Measurements from ENCODE around the gene MLYCD.

MLYCD gene

DNA sequence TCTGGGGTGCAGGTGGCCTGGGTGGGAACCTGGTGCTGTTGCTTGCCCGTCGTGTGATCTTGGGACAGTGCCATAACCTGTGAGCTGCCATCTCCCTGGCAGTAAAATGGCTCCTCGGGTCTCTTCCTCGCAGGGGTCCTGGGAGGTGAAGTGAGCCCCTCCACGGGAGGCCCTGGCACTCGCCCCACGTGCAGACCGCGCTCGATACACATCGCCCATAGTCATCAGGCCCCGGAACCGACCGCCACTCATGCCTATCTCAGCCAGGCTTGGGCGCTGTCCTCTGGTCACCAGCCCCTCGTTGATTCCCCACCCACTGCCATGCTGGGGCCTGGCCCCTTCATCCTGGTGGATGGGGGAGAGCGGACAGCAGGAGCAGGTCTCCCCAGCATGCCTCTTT lies 32.6 kb downstream of the MLYCD start:
- H3K27ac ChIP-seq (ENCODE audit: insufficient read depth, low read length, poor library complexity, severe bottlenecking) = no peak overlapping the region
- no peak for DNase-seq
- H3K4me1 ChIP-seq (ENCODE audit: control insufficient read depth, insufficient read depth, low read length, poor library complexity, severe bottlenecking) = no peaks in the 10 kb centered on the region
- no peaks in the 10 kb centered on the region for H3K36me3 ChIP-seq (ENCODE audit: control insufficient read depth, insufficient read depth, low read length)
- no peak overlapping the region for H3K4me3 ChIP-seq (ENCODE audit: insufficient read depth, low read depth, low read length, poor library complexity, severe bottlenecking)
- no peaks in the 10 kb centered on the region for H3K9me3 ChIP-seq (ENCODE audit: control insufficient read depth, low read length)
- H3K27me3 ChIP-seq (replicated peaks; ENCODE audit: control insufficient read depth, insufficient read depth, low read length, poor library complexity, severe bottlenecking) = no peaks in the 10 kb centered on the region

- no peaks in the 10 kb centered on the region for H3K27me3 ChIP-seq (replicated peaks; ENCODE audit: control insufficient read depth, insufficient read depth, low read length, poor library complexity, severe bottlenecking)
These were observed 33.4 kb downstream of the MLYCD start for GRCh38 chr16:83932304-83932703.

DNA sequence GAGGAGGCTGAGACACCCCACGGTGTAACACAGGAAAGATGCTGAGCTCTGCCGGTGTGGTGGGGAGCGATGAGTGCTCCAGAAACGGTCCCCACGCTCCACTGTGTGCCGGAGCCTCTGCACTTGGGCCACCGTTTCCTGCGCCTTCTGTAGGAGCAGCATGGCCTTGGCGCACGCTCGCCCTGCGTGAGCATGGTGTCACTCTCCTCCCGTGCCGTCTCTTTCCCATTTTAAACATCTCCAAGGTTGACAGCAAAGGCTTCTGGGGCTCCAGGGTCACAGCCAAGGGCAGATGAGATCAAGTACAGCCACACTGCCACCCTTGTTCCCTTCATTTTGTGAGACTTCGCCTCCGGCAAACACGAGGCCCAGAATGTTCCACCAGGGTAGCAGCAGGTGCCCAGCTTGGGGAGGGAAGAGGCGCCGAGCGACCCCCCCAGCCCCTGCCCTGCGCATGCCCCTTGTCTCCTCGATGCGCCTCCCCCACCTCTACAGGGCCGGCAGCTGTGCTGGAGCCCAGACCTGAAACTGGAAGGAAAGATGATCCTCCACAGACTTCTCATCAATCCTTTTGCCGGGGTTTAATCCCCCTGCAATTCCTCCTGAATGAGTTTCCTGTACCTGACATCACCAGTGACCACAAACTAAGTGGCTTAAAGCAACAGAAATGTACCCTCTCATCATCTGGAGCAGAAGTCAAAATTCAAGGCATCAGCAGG lies 34.2 kb downstream of the MLYCD start:
- Histone ChIP-seq H3K9me3 (ENCODE audit: control insufficient read depth, low read length) (no peaks in the 10 kb centered on the region), H3K4me1 (ENCODE audit: control insufficient read depth, insufficient read depth, low read length, poor library complexity, severe bottlenecking) (no peaks in the 10 kb centered on the region), H3K4me3 (ENCODE audit: insufficient read depth, low read depth, low read length, poor library complexity, severe bottlenecking) (no peak overlapping the region), H3K27me3 (replicated peaks; ENCODE audit: control insufficient read depth, insufficient read depth, low read length, poor library complexity, severe bottlenecking) (no peaks in the 10 kb centered on the region), H3K36me3 (ENCODE audit: control insufficient read depth, insufficient read depth, low read length) (no peaks in the 10 kb centered on the region), H3K27ac (ENCODE audit: insufficient read depth, low read length, poor library complexity, severe bottlenecking) (no peak overlapping the region)
- DNase-seq = no peak

More at GRCh38 chr16:83932304-83932703, 33.4 kb downstream of the MLYCD start:
- DNase-seq = no peak
- no peak overlapping the region for H3K4me3 ChIP-seq (ENCODE audit: insufficient read depth, low read depth, low read length, poor library complexity, severe bottlenecking)
- H3K27ac ChIP-seq (ENCODE audit: insufficient read depth, low read length, poor library complexity, severe bottlenecking) = no peak overlapping the region
- no peaks in the 10 kb centered on the region for H3K4me1 ChIP-seq (ENCODE audit: control insufficient read depth, insufficient read depth, low read length, poor library complexity, severe bottlenecking)
- H3K36me3 ChIP-seq (ENCODE audit: control insufficient read depth, insufficient read depth, low read length) = no peaks in the 10 kb centered on the region
- no peaks in the 10 kb centered on the region for H3K9me3 ChIP-seq (ENCODE audit: control insufficient read depth, low read length)

DNA sequence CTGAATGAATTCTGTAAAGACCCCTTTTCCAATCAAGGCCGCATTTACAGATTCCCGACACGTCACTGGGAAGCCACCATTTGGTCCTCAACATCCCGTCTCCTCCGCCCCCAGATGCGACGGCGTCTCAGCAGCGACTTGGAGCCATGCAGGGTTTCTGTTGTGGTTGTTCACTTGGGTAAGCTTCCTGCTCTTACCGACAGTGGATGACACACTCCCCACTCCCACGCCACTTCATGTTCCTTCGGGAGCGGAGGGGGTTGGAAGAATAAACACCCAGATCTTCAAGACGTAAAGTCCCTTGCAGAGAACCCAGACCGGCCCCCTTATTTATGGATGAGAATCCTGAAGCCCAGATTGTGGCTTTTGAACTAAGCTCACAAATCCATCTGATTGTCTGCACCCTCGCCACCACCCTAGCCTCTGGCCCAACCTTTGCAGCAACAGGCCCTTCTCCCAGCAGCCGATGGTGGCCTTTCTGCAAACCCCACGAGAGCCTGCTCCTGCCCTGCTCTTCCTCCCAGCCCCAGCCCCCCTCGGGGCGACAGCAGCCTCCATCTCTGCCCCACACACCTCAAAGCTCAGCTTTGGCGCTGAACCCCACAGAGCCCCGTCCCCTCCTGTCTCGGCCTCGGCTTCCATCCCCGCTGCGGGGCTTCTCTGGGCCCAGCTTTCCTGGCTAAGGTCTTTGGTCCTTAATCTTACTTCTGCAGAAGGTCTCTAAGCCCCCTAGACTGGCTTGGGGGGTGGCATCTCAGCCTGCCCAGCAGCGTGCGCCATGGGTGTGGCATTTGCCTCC lies 35.2 kb downstream of the MLYCD start:
- Histone ChIP-seq H3K27me3 (replicated peaks; ENCODE audit: control insufficient read depth, insufficient read depth, low read length, poor library complexity, severe bottlenecking) (no peaks in the 10 kb centered on the region), H3K9me3 (ENCODE audit: control insufficient read depth, low read length) (no peaks in the 10 kb centered on the region), H3K27ac (ENCODE audit: insufficient read depth, low read length, poor library complexity, severe bottlenecking) (no peak overlapping the region), H3K4me1 (ENCODE audit: control insufficient read depth, insufficient read depth, low read length, poor library complexity, severe bottlenecking) (no peaks in the 10 kb centered on the region), H3K36me3 (ENCODE audit: control insufficient read depth, insufficient read depth, low read length) (no peaks in the 10 kb centered on the region), H3K4me3 (ENCODE audit: insufficient read depth, low read depth, low read length, poor library complexity, severe bottlenecking) (no peak overlapping the region)
- DNase-seq = no peak

DNA sequence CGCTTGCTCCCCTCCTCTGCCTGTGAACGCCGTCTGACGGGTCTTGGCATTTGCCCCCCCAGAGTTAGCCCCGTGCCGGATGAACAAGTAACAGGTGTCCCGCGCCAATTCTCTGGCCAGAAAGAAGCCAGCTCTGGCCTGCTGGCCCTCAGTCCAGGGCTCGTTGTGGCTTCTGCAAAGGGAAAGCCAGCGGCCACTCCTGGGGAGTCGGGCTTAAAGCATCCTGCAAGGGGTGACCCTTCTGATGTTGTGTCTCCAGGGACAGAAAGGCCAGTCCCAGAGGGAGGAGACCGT lies 35.7 kb downstream of the MLYCD start:
- Histone ChIP-seq H3K27me3 (replicated peaks; ENCODE audit: control insufficient read depth, insufficient read depth, low read length, poor library complexity, severe bottlenecking) (no peaks in the 10 kb centered on the region), H3K4me1 (ENCODE audit: control insufficient read depth, insufficient read depth, low read length, poor library complexity, severe bottlenecking) (no peaks in the 10 kb centered on the region)

GRCh38 chr16:83935005-83935857 lies 36.3 kb downstream of the MLYCD start:
- no peaks in the 10 kb centered on the region for H3K9me3 ChIP-seq (ENCODE audit: control insufficient read depth, low read length)
- no peak overlapping the region for H3K27ac ChIP-seq (ENCODE audit: insufficient read depth, low read length, poor library complexity, severe bottlenecking)
- DNase-seq = no peak
- H3K4me1 ChIP-seq (ENCODE audit: control insufficient read depth, insufficient read depth, low read length, poor library complexity, severe bottlenecking) = no peaks in the 10 kb centered on the region
- no peaks in the 10 kb centered on the region for H3K36me3 ChIP-seq (ENCODE audit: control insufficient read depth, insufficient read depth, low read length)
- no peak overlapping the region for H3K4me3 ChIP-seq (ENCODE audit: insufficient read depth, low read depth, low read length, poor library complexity, severe bottlenecking)
- H3K27me3 ChIP-seq (replicated peaks; ENCODE audit: control insufficient read depth, insufficient read depth, low read length, poor library complexity, severe bottlenecking) = no peaks in the 10 kb centered on the region

More for the DNA sequence above, 35.7 kb downstream of the MLYCD start:
- H3K4me3 ChIP-seq (ENCODE audit: insufficient read depth, low read depth, low read length, poor library complexity, severe bottlenecking) = no peak overlapping the region
- H3K36me3 ChIP-seq (ENCODE audit: control insufficient read depth, insufficient read depth, low read length) = no peaks in the 10 kb centered on the region
- no peaks in the 10 kb centered on the region for H3K9me3 ChIP-seq (ENCODE audit: control insufficient read depth, low read length)
- no peak for DNase-seq
- H3K27ac ChIP-seq (ENCODE audit: insufficient read depth, low read length, poor library complexity, severe bottlenecking) = no peak overlapping the region

DNA sequence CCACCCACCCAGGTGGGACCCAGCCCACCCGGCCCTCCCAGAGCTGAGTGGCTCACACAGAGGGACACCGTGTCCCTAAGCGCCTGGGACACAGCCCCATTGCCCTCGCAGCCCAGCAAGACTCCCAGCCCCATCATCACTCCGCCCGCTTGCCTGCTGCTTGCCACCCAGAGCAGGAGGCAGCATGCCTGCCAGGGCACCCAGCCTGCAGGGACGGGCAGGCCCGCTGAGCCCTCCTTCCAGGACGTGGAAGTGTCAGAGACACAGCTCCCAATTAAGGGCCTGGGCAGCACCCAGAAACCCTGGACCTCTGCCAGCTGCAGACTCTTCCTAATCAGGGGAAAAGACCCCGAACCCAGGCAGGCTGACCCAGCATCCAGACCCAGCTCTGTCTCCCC lies 36.9 kb downstream of the MLYCD start:
- Histone ChIP-seq H3K27me3 (replicated peaks; ENCODE audit: control insufficient read depth, insufficient read depth, low read length, poor library complexity, severe bottlenecking) (no peaks in the 10 kb centered on the region), H3K4me3 (ENCODE audit: insufficient read depth, low read depth, low read length, poor library complexity, severe bottlenecking) (no peak overlapping the region), H3K36me3 (ENCODE audit: control insufficient read depth, insufficient read depth, low read length) (no peaks in the 10 kb centered on the region), H3K9me3 (ENCODE audit: control insufficient read depth, low read length) (no peaks in the 10 kb centered on the region), H3K27ac (ENCODE audit: insufficient read depth, low read length, poor library complexity, severe bottlenecking) (no peak overlapping the region), H3K4me1 (ENCODE audit: control insufficient read depth, insufficient read depth, low read length, poor library complexity, severe bottlenecking) (no peaks in the 10 kb centered on the region)
- no peak for DNase-seq

GRCh38 chr16:83936581-83937165 lies 37.8 kb downstream of the MLYCD start:
- no peaks in the 10 kb centered on the region for H3K27me3 ChIP-seq (replicated peaks; ENCODE audit: control insufficient read depth, insufficient read depth, low read length, poor library complexity, severe bottlenecking)
- H3K4me3 ChIP-seq (ENCODE audit: insufficient read depth, low read depth, low read length, poor library complexity, severe bottlenecking) = no peak overlapping the region

DNA sequence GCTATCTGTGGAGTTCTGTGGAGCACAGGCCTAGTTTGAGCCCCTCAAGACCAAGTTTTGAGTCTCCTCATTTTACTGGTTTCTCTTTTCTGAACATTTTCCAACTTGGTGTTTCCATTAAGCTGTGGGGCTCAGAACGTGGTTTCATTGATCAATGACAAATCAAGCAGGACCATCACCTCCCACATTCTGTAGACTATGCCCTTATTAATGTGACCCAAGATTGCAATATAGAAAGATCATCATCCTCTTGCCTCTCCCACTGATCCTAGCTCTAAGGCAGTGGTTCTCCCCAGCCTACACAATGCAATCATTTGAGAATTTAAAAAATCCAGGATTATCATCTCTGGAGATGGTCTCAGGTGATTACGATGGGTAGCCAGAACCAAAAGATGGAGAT lies 38.4 kb downstream of the MLYCD start:
- Histone ChIP-seq H3K4me1 (ENCODE audit: control insufficient read depth, insufficient read depth, low read length, poor library complexity, severe bottlenecking) (no peaks in the 10 kb centered on the region), H3K27me3 (replicated peaks; ENCODE audit: control insufficient read depth, insufficient read depth, low read length, poor library complexity, severe bottlenecking) (no peaks in the 10 kb centered on the region), H3K4me3 (ENCODE audit: insufficient read depth, low read depth, low read length, poor library complexity, severe bottlenecking) (no peak overlapping the region), H3K27ac (ENCODE audit: insufficient read depth, low read length, poor library complexity, severe bottlenecking) (no peak overlapping the region), H3K36me3 (ENCODE audit: control insufficient read depth, insufficient read depth, low read length) (no peaks in the 10 kb centered on the region), H3K9me3 (ENCODE audit: control insufficient read depth, low read length) (no peaks in the 10 kb centered on the region)
- DNase-seq = no peak

More at GRCh38 chr16:83936581-83937165, 37.8 kb downstream of the MLYCD start:
- Histone ChIP-seq H3K4me1 (ENCODE audit: control insufficient read depth, insufficient read depth, low read length, poor library complexity, severe bottlenecking) (no peaks in the 10 kb centered on the region), H3K27ac (ENCODE audit: insufficient read depth, low read length, poor library complexity, severe bottlenecking) (no peak overlapping the region), H3K36me3 (ENCODE audit: control insufficient read depth, insufficient read depth, low read length) (no peaks in the 10 kb centered on the region), H3K9me3 (ENCODE audit: control insufficient read depth, low read length) (no peaks in the 10 kb centered on the region)
- DNase-seq = no peak
